HG03060 (cell line): ENCODE measurements around the gene MECR.

Experiments used
- ATAC-seq: cut with Tn5 transposase; IDR thresholded peaks from one replicate; pipeline ENCODE4 v1.9.1; 2021; ENCODE audit warnings: low read depth, moderate number of reproducible peaks; ENCODE audit not compliant: unreplicated experiment

MECR gene, protein sequence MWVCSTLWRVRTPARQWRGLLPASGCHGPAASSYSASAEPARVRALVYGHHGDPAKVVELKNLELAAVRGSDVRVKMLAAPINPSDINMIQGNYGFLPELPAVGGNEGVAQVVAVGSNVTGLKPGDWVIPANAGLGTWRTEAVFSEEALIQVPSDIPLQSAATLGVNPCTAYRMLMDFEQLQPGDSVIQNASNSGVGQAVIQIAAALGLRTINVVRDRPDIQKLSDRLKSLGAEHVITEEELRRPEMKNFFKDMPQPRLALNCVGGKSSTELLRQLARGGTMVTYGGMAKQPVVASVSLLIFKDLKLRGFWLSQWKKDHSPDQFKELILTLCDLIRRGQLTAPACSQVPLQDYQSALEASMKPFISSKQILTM

DNA sequence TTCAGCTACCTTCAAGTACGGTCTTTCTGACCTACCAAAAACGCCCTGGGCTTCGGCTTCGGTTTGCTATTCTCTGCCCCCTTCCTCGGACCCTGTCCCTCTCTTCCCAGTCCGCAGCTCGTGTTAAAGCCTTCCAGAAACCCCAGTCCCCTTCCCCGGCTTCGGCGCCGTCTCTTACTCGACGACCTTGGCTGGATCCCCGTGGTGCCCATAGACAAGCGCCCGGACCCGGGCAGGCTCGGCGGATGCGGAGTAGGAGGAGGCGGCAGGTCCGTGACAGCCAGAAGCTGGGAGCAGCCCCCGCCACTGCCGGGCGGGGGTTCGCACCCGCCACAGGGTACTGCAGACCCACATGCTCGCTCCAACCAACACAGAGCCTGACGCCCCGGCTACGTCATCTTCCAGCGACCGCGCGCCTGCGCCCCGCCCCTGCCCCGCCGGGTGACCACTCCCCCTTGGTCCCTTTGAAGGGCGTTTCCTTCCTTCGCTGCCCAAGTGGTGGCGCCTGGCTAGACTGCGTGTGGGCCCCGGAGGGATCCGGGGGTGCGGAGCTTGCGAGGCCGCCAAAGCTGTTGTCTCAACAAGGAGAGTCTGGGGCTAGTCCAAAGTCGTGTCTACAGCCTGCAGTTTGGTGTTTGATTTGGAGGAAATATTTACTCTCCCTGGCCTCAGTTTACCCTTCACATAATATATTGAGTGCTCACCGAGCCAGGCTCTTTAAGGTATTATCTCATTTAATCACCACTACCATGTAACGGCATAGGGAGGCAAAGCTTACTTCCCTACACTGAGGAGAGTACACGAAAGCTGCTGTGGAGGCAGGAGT, at the start of gene MECR:
MECR (minus strand) TSS at position 382 of the 826 bp plus-strand sequence; CDS start at position 354, 28 bp downstream.
- peak; percentile 65 for ATAC-seq

DNA sequence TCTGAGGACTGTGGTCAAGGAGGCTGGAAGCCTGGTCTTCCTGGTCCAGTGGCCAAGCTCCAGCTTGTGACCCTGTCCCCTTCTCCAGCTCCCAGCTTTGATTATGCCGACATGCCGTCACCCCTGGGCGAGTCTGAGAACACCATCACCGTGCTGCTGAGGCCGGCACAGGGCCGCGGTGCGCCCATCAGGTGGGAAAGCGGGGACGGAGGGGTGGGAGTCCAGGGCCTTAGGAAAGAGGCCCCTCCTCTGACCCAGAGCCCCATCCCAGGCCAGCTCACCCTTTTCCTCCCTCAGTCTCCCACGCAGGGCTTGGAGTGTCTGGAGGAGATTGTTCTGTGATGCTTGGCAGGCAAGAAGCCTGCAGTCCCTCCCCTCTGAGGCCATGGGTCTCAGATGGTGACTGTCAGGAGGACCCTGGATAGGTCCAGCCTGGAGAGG, 49.2 kb upstream of the MECR start:
- ATAC-seq: no peak

DNA sequence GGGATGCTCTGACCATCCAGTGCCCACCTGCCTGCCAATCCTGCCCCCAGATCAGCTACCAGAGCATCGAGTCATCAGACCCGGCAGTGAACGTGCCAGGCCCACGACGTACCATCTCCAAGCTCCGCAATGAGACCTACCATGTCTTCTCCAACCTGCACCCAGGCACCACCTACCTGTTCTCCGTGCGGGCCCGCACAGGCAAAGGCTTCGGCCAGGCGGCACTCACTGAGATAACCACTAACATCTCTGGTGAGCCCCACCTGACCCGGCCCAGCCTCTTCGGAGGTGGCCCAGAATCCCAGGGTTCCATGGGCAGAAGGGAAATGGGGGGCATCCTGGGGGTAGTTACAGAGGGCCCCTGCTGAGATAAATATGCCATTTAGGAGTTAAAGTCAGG, 48.7 kb upstream of the MECR start:
- no peak for ATAC-seq

DNA sequence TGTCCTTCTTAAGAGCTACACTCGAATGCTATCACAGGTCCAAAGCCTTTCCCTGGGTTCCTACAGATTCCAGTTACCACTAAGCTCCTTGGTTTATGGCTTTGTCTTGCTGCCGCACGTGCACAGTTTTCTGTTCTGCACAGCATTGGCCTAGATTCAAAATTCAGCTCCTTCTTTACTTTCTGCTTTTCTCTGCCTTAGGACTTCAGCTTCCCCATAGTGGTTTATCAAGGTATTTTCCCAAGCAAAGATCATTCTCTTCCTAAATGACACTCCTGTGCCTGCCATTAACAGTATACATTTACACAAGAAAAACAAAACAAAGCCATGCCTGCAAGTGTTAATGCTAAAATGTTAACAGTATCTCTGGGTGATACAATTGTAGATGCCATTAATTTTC, 47.4 kb upstream of the MECR start:
- no peak for ATAC-seq

DNA sequence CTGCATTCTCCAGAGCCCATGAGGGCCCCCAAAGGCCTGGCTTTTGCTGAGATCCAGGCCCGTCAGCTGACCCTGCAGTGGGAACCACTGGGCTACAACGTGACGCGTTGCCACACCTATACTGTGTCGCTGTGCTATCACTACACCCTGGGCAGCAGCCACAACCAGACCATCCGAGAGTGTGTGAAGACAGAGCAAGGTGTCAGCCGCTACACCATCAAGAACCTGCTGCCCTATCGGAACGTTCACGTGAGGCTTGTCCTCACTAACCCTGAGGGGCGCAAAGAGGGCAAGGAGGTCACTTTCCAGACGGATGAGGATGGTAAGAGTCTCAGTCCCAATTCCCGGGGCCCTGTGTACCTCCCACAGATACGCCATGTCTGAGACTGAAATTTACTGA, 44.7 kb upstream of the MECR start:
- no peak for ATAC-seq

DNA sequence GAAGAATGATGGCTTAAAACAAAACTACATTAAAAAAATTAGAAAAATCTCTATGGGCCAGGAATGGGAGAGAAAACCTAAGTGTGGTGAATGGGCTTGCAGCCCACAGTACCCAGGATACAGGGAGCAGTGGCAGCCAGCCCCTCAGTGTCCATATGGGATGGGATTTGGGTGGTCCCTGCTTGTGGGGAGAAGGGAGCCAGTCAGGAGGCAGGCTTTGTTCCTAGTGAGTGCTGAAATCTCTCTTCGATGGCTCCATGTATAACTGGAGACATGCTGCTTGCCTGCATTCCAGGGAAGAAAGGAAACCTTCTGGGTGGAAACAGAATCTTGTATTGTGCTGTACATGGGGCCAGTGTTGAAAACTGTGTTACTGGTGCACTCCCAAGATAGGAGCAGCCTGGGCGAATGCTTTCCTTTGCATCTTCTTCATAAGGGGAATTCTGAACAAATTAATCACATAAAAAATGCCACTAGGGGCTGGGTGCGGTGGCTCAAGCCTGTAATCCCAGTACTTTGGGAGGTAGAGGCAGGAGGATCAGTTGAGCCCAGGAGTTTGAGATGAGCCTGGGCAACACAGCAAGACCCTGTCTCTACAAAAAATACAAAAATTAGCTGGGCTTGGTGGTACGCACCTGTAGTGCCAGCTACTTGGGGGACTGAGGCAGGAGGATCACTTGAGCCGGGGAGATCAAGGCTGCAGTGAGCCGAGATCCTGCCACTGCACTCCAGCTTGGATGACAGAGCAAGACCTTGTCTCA, 41.6 kb upstream of the MECR start:
- no peak for ATAC-seq

DNA sequence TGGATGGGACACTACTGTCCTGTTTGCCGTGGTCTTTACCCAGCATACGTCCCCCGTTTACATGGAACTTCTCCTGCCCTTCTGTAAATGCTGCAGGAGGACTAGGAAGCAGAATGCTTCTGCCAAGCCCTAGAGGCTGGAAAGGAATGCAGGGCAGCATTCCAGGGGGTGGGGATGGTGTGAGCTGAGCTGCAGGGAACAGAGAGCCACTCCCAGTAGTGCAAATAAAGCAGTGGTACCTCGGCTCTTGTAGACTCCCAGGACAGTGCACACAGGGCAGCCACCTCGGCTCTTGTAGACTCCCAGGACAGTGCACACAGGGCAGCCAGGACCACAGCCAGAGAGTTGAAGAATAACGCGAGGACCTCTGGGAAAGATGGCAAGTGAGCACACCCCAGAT, 41.0 kb upstream of the MECR start:
- ATAC-seq: no peak

DNA sequence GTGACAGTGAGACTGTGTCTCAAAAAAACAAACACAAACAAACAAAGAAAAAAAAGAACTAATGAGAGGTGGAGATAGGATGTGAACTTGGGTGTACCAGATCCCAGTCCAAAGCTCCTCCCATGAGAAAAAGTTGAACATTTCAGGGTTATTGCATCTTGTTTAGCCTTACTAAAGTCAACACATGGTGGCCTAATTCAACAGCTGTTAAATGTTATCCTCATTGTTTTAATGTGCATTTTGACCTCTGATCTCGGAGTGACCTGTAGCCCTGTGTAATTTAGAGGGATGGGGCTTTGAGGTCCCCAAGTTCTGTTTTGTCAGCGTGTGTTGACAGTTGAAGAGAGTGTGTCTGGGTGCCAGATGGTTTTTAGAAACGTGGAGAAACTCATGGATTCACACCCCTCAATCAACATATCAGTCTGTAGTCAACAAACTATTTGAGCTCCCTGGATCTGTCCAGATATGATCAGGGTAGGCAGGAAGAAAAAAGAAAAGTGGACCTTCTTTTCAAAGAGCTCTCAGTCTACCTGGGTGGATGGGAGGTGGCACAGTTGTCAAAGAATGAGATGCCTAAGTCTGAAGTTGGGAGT, 40.3 kb upstream of the MECR start:
- no peak for ATAC-seq

DNA sequence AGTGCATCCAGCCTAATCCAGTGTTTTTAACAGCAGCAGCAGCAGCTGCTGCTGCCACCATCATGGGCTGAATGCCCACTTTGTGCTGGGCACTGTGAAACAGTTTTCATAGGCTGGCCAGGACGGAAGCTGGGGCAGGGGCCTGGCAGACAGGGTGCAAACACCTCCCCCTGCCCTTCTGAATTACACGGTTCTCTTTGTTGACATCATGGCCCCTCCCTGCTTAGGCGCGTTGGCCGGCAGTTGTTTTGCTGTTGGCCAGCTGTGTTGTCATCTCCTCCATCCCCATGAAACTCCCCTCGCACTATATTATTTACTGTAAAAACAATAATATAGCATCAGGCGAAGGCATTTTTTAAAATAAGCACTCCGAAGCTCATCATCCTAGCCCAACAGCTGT, 38.6 kb upstream of the MECR start:
- no peak for ATAC-seq

DNA sequence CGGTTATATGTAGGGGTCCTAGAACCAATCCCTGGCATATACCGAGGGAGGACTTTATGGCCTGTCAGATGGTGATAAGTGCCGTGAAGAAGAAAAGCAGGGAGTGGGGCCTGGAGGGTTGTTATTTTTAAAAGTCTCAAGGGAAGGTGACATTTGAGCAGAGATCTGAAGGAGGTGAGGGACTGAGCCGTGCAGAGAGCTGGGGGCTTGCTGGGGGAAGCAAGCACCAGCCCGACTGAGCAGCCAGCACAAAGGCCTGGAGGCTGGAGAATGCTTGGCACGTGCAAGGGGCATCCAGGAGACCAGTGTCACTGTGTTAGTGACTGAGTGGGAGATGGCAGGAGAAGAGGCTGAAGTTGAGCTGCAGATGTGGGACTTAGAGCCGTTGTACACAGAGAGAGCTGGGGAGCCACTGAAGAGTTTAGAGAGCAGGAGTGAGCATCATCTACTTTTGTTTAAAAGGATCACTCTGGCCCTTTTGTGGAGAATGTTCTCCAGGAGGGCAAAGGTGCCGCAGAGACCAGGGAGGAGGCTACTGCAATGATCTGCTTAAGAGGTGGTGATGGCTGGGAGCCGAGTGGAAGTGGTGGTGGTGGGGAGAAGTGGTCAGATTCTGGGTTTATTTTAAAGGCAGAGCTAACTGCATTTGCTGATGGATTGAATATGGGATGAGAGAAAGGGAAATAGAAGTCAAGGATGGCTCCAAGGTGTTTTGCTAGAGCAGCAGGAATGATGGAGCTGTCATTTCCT, 36.8 kb upstream of the MECR start:
- ATAC-seq: no peak

DNA sequence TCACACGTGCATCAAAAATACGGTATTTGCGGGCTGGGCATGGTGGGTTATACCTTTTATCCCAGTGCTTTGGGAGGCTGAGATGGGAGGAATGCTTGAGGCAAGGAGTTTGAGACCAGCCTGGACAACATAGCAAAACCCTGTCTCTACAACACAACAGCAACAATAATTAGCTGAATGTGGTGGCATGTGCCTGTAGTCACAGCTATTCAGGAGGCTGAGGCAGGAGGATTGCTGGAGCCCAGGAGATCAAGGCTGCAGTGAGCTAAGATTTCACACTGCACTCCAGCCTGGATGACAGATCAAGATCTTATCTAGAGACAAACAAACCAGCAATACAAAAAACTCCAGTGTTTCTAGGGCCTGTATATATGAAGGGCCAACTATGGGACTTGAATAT, 36.2 kb upstream of the MECR start:
- no peak for ATAC-seq

DNA sequence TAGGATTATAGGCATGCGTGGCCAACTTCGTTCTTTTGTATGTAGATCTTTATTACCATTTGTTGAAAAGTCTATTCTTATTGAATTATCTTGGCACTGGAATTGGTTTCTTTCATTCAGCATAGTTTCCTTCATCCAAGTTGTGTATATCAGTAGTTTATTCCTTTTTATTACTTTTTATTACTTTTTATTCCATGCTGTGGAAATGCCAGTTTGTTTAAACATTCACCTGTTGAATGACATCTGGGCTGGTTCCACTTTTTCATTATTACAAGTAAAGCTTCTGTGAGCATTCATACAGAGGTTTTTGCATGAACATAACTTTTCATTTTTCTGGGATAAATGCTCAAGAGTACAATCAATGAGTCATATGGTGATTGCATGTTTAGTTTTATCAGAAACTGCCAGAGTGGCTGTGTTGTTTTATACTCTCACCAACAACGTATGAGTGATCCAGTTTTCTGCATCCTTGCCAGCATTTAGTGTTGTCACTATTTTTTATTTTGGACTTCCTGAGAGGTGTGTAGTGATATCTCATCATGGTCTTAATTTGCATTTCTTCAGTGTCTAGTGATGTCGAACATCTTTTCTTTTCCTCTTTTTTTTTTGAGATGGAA, 34.1 kb upstream of the MECR start:
- no peak for ATAC-seq

DNA sequence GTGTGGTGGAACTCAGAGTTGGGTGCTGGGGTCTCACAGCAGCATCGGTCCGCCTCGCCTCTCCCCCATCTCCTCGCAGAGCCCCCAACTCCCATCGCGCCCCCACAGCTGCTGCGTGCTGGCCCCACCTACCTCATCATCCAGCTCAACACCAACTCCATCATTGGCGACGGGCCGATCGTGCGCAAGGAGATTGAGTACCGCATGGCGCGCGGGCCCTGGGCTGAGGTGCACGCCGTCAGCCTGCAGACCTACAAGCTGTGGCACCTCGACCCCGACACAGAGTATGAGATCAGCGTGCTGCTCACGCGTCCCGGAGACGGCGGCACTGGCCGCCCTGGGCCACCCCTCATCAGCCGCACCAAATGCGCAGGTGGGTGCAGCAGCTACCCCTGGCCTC, 29.8 kb upstream of the MECR start:
- no peak for ATAC-seq

DNA sequence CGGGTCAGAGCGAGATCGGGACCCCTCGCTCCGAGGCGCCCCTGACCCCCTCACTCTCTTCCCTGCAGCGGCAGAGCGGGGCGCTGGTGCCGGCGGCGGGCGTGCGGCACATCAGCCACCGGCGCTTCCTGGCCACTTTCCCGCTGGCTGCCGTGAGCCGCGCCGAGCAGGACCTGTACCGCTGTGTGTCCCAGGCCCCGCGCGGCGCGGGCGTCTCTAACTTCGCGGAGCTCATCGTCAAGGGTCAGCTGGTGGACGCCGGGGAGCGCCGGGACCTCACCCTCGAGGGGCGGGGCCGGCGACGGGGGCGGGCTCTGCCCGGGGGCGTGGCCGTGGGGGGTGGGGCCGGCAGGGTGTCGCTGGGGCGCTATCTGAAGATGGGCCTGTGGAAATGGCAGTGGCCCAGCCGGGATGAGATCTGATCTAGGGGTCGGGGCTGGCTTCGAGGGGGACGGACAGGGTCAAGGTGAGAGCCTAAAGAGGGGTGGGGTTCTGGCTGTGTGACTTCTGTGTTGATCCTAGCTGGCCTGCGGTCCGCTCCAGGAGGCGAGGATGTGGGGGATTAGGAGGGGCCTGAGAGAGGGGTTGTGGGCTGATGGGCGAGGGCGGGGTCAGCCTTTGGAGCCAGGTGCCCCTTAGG, 29.2 kb upstream of the MECR start:
- ATAC-seq: no peak

DNA sequence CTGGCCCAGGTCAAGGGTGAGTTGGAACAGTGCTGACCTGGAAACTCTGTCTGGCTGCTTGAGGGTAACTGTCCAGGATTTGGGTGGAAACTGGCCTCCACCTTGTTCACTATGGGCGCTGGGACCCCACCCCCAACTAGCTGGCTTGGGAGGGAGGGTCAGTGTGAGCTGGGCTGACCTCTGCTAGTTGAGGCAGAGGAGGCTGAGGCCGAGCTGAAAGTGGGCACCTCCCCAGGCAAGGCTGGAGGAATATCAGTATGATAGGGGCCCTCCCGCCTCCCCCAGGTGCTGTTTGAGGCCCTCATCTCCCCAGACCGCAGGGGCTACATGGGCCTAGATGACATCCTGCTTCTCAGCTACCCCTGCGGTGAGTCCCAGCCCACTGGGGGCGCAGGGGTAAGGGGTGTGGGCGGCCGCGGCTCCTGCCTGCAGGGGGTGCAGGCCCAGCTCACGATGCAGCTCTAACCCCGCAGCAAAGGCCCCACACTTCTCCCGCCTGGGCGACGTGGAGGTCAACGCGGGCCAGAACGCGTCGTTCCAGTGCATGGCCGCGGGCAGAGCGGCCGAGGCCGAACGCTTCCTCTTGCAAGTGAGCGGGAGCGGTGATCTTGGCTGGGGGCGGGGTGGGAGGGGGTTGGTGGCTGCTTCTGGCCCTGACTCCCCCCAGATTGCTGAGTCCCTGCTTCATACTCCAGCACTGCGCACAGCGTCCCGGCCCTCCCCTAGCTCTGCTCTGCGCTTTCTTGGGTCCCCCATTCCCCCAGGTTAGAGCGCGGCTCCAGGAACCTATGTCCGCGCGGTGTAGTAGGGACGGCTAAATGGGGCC, 28.5 kb upstream of the MECR start:
- ATAC-seq: no peak

DNA sequence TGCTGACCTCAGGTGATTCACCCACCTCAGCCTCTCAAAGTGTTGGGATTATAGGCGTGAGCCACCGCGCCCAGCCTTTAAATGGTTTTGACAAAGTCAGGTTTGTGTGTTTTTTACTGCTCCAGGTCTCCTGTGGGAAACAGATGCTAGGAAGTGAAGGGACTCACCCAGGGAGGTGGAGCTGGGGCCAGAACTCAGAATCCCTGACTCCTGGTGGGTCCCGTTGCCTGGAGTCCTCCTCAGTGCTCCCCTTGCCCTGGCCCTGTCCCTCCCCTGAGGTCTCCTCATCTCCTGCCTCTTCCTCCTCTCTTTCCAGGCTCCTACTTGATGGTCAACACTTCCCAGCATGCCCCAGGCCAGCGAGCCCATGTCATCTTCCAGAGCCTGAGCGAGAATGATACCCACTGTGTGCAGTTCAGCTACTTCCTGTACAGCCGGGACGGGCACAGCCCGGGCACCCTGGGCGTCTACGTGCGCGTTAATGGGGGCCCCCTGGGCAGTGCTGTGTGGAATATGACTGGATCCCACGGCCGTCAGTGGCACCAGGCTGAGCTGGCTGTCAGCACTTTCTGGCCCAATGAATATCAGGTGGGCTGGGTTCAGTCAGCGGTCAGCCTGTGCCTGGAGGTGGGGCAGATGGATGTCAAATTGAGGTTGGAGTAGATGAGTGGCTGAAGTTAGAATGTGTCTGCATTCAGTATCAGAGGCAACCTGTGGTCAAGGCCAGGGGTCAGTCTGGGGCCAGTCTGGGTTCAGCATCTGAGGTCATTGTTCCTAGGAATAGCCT, 27.6 kb upstream of the MECR start:
- ATAC-seq: no peak

DNA sequence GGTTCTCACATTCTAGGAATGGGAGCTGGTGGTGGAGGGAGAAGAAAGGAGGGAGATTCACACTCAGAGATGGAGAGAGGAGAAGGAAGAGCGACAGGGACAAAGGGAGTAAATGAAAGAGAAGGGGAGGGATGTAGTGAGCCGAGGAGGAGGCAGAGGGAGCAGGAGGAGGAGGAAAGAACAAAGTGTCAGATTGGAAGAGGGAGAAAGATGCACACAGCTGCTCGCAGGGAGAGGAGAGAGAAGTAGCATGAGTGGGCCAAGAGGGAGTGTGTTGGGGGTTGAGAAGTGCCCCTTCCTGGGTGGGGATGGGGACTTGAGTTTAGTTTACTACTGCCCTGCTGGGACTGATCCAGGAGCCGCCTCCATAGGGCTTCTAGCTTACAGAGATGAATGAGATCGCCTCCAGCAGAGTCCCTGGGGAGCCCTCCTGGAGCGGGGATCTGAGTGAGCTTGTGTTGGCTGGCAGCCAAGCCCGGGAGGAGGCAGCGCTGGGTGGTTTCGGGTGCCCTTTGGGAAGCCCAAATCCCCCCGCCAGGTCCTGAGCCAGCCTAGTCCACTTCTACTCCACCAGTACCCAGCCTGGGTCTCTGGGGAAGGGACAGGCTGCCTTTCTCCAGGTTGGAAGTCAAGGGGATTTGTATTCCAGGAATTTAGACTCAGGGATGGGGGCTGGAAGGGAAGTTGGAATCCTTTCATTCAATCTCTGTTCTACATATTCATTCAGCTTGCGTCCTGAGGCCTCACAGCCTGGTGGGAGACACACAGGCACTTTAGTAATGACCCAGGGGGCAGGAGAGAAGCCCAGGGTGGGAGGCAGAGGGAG, 26.5 kb upstream of the MECR start:
- no peak for ATAC-seq
